ENCODE data around the gene LMO3.

- TF ChIP-seq POLR2A (IDR thresholded peaks at IDR 0.05) = no peak
- TF ChIP-seq CTCF (IDR thresholded peaks at IDR 0.05) = no peak
Measured at GRCh38 chr12:16603916-16604575, 1.9 kb downstream of the LMO3 start.
